H1 (cell line): Measurements from ENCODE around the gene COL25A1. TPM values are rescaled to one million over a fixed set of nuclear protein-coding genes. Genes with fewer than 3 reads are reported as not detected.

Experiments used
- CTCF ChIA-PET: fragments of 300-600 bp; sonication (Branson Sonifier 250); formaldehyde crosslinking; loops from one replicate; lab custom pipeline; 2021; ENCODE audit not compliant: partially characterized antibody; lab: Charles Lee
- POLR2A ChIA-PET: fragments of 300-600 bp; sonication (Branson Sonifier 250); formaldehyde crosslinking; loops from one replicate; lab custom pipeline; 2021; ENCODE audit warnings: inconsistent platforms; ENCODE audit not compliant: partially characterized antibody; lab: Charles Lee
- DNase-seq, 2 experiments: peaks; one replicate each; pipeline versions ENCODE4 v3.0.0 to v3.0.0-alpha.2; 2010 to 2022; ENCODE audit warnings: low spot score in 2 of 2, low read depth in 1 of 2, mixed read lengths in 1 of 2
- FAIRE-seq: peaks from 2 replicates; lab custom pipeline; 2011; peaks lifted over from hg19 to GRCh38; lab: Jason Lieb, UNC
- H2AFZ ChIP-seq: 2 replicates; pipeline ENCODE4 v1.8.1; 2012; ENCODE audit warnings: low read length, inconsistent platforms
- H2AK5ac ChIP-seq: 2 replicates; pipeline ENCODE4 v1.6.1; 2013; ENCODE audit warnings: low read depth, low read length
- H2BK120ac ChIP-seq: replicated peaks from 2 replicates; pipeline ENCODE3; 2013; ENCODE audit warnings: low read depth, low read length, inconsistent platforms
- H2BK12ac ChIP-seq: 2 replicates; pipeline ENCODE4 v1.6.1; 2013; ENCODE audit warnings: low read depth, low read length
- H2BK15ac ChIP-seq: 2 replicates; pipeline ENCODE4 v1.6.1; 2013; ENCODE audit warnings: low read length
- H2BK20ac ChIP-seq: 2 replicates; pipeline ENCODE4 v1.6.1; 2013; ENCODE audit warnings: low read length
- H2BK5ac ChIP-seq: 2 replicates; pipeline ENCODE4 v1.6.1; 2013; ENCODE audit warnings: low read depth, low read length
- H3K14ac ChIP-seq: 2 replicates; pipeline ENCODE4 v1.6.1; 2013; ENCODE audit warnings: inconsistent platforms; ENCODE audit not compliant: insufficient read length
- H3K18ac ChIP-seq: 2 replicates; pipeline ENCODE4 v1.6.1; 2013; ENCODE audit warnings: low read length; ENCODE audit errors: extremely low read depth
- H3K23ac ChIP-seq: 2 replicates; pipeline ENCODE4 v1.6.1; 2013; ENCODE audit warnings: inconsistent platforms; ENCODE audit not compliant: insufficient read length
- H3K23me2 ChIP-seq: 2 replicates; pipeline ENCODE4 v1.6.1; 2013; ENCODE audit warnings: low read depth, low read length
- H3K27ac ChIP-seq: 2 replicates; pipeline ENCODE4 v1.6.1; 2011; ENCODE audit warnings: low read depth, low read length, inconsistent platforms
- H3K27me3 ChIP-seq, 4 experiments: replicated peaks in 1 of 4; 1 replicate in 1 of 4; 2 replicates in 3 of 4; pipeline versions ENCODE4 v1.6.1 to v1.8.1; 2011 to 2013; ENCODE audit warnings: low read length in 3 of 4, mild to moderate bottlenecking in 3 of 4, inconsistent platforms in 2 of 4, mixed read lengths in 2 of 4, moderate library complexity in 1 of 4; ENCODE audit not compliant: control insufficient read depth in 3 of 4, insufficient read depth in 3 of 4; ENCODE audit errors: extremely low read depth in 1 of 4
- H3K36me3 ChIP-seq, 4 experiments: 2 replicates each; pipeline versions ENCODE4 v1.6.1 to v1.8.1; 2011 to 2013; ENCODE audit warnings: mild to moderate bottlenecking in 4 of 4, low read length in 3 of 4, moderate library complexity in 2 of 4, control low read depth in 1 of 4, inconsistent platforms in 1 of 4; ENCODE audit not compliant: insufficient read depth in 4 of 4, control insufficient read depth in 2 of 4
- H3K4ac ChIP-seq: replicated peaks from 2 replicates; pipeline ENCODE3; 2013; ENCODE audit warnings: low read length, low read depth, mixed read lengths, inconsistent platforms; ENCODE audit not compliant: insufficient read length
- H3K4me1 ChIP-seq, 4 experiments: replicated peaks in 1 of 4; 1 replicate in 1 of 4; 2 replicates in 3 of 4; pipeline versions ENCODE4 v1.6.1 to v1.8.1; 2011 to 2013; ENCODE audit warnings: low read length in 3 of 4, inconsistent platforms in 2 of 4, mixed read lengths in 1 of 4; ENCODE audit not compliant: insufficient read depth in 4 of 4, control insufficient read depth in 3 of 4
- H3K4me2 ChIP-seq, 2 experiments: 2 replicates each; pipeline versions ENCODE4 v1.6.1 to v1.8.1; 2011 to 2013; ENCODE audit warnings: low read depth in 2 of 2, low read length in 2 of 2, control low read depth in 1 of 2, inconsistent platforms in 1 of 2, mild to moderate bottlenecking in 1 of 2; ENCODE audit not compliant: insufficient read depth in 1 of 2
- H3K4me3 ChIP-seq, 4 experiments: fragments of 200-600, 300-600 bp in 1 of 4; sonication (generic), shearing (Covaris generic), sonication (Bioruptor Twin) in 1 of 4; 2 replicates each; pipeline versions ENCODE4 v1.5.1 to v1.8.1; 2011 to 2016; ENCODE audit warnings: low read length in 4 of 4, low read depth in 3 of 4, control low read depth in 2 of 4, inconsistent platforms in 2 of 4, mild to moderate bottlenecking in 2 of 4, mixed read lengths in 1 of 4, moderate library complexity in 1 of 4; ENCODE audit not compliant: insufficient read depth in 2 of 4; ENCODE audit errors: extremely low read depth in 1 of 4
- H3K56ac ChIP-seq: replicated peaks from 2 replicates; pipeline ENCODE3; 2013; ENCODE audit warnings: low read depth, mild to moderate bottlenecking, mixed read lengths, low read length, inconsistent platforms; ENCODE audit not compliant: insufficient read length
- H3K79me1 ChIP-seq: 2 replicates; pipeline ENCODE4 v1.6.1; 2013; ENCODE audit warnings: low read depth, low read length, control low read depth
- H3K79me2 ChIP-seq, 2 experiments: 2 replicates each; pipeline versions ENCODE4 v1.6.1 to v1.8.1; 2012 to 2013; ENCODE audit warnings: low read length in 2 of 2, mild to moderate bottlenecking in 2 of 2, inconsistent platforms in 1 of 2; ENCODE audit not compliant: insufficient read depth in 2 of 2, control insufficient read depth in 1 of 2
- H3K9ac ChIP-seq, 4 experiments: replicated peaks in 1 of 4; 1 replicate in 1 of 4; 2 replicates in 3 of 4; pipeline versions ENCODE4 v1.6.1 to v1.8.1; 2011 to 2013; ENCODE audit warnings: low read depth in 3 of 4, low read length in 3 of 4, control low read depth in 2 of 4, mild to moderate bottlenecking in 2 of 4, moderate library complexity in 2 of 4, inconsistent platforms in 1 of 4; ENCODE audit errors: extremely low read depth in 1 of 4
- H3K9me3 ChIP-seq, 2 experiments: 2 replicates each; pipeline versions ENCODE4 v1.6.1 to v1.8.1; 2012 to 2013; ENCODE audit warnings: mild to moderate bottlenecking in 2 of 2, moderate library complexity in 2 of 2, control low read depth in 1 of 2, inconsistent platforms in 1 of 2, low read depth in 1 of 2, low read length in 1 of 2, mixed read lengths in 1 of 2; ENCODE audit not compliant: insufficient read depth in 2 of 2
- H4K20me1 ChIP-seq, 2 experiments: replicated peaks in 1 of 2; 2 replicates each; pipeline versions ENCODE3 to v1.8.1; 2011 to 2013; ENCODE audit warnings: inconsistent platforms in 2 of 2, low read length in 2 of 2, mild to moderate bottlenecking in 1 of 2; ENCODE audit not compliant: insufficient read depth in 2 of 2, control insufficient read depth in 1 of 2
- H4K5ac ChIP-seq: 2 replicates; pipeline ENCODE4 v1.6.1; 2013; ENCODE audit warnings: low read length, low read depth, mixed read lengths, inconsistent platforms; ENCODE audit not compliant: insufficient read length
- H4K8ac ChIP-seq: 2 replicates; pipeline ENCODE4 v1.8.0; 2013; ENCODE audit warnings: mild to moderate bottlenecking, moderate library complexity, low read length, inconsistent platforms; ENCODE audit not compliant: insufficient read depth; ENCODE audit errors: extremely low read depth
- H4K91ac ChIP-seq: replicated peaks from 2 replicates; pipeline ENCODE3; 2013; ENCODE audit warnings: low read length, mixed read lengths, inconsistent platforms; ENCODE audit not compliant: insufficient read length
- USF2 ChIP-seq: IDR thresholded peaks from 2 replicates; pipeline ENCODE4 v1.6.1; 2011; ENCODE audit warnings: low read length, improper control_type of control experiment
- WGBS, 2 experiments: shearing (Covaris generic) in 1 of 2; methylation state at CpG; one replicate each; pipeline versions ENCODE4 v1.1.6 to v1.1.7; 2013 to 2015; ENCODE audit warnings: low lambda C conversion rate in 2 of 2, mixed read lengths in 2 of 2, inconsistent platforms in 1 of 2, low coverage in 1 of 2, missing lambda C conversion rate in 1 of 2; ENCODE audit not compliant: insufficient replicate concordance in 2 of 2, insufficient coverage in 1 of 2, insufficient read length in 1 of 2; ENCODE audit errors: extremely low coverage in 1 of 2, missing lambda C conversion rate in 1 of 2; 5-methylcytosine and 5-hydroxymethylcytosine counted together
- polyA plus RNA-seq, 7 experiments: library from polyadenylated mRNA; depleted of rRNA in 3 of 7; stranded (reverse) in 5 of 7; unstranded in 2 of 7; fragments of >200 nt in 5 of 7; fragments of 200-250 nt in 2 of 7; gene quantifications; 1 replicate in 5 of 7; 2 replicates in 1 of 7; 4 replicates in 1 of 7; pipeline versions ENCODE4 v1.2.1 to v1.2.3, GENCODE V29; 2011 to 2013; ENCODE audit warnings: missing spikeins in 2 of 7, mixed read lengths in 2 of 7
- total RNA-seq: library from RNA; stranded (reverse); fragmentation: NEBNext Ultra II Directional; extraction: Animal tissue kit (Norgen Biotek cat#: 25700); gene quantifications from 2 replicates; pipeline ENCODE4 v1.2.1, GENCODE V29; 2021
- TF ChIP-seq, protein P1 (sequence below): IDR thresholded peaks from 2 replicates; pipeline ENCODE4 v1.6.1; 2012; ENCODE audit warnings: inconsistent platforms

Gene COL25A1
- total and polyA plus RNA-seq, 2 of the 8 experiments (the other 6 are each of a cell fraction or from before 2014, with no cell fraction given), result 1.1 to 8.3 TPM

GRCh38 chr4:108793415-108793814 is 509.0 kb downstream of the COL25A1 start:
- Histone ChIP-seq H2AFZ (no peak overlapping the region), H3K23me2 (no peaks in the 10 kb centered on the region), H3K27me3 (no peaks in the 10 kb centered on the region), H3K23ac (no peak overlapping the region), H2BK120ac (no peak overlapping the region), H3K56ac (no peak overlapping the region), H3K79me2 (no peaks in the 10 kb centered on the region), H2BK12ac (no peak overlapping the region), H2BK20ac (no peak overlapping the region), H3K14ac (no peak overlapping the region), H4K5ac (no peak overlapping the region), H3K9me3 (no peaks in the 10 kb centered on the region), H3K18ac (no peak overlapping the region), H3K4me1 (no peaks in the 10 kb centered on the region), H3K4me2 (no peak overlapping the region), H4K20me1 (no peaks in the 10 kb centered on the region), H4K91ac (no peak overlapping the region), H3K79me1 (no peaks in the 10 kb centered on the region), H3K27ac (no peak overlapping the region), H4K8ac (no peak overlapping the region), H2BK15ac (no peak overlapping the region), H2BK5ac (no peak overlapping the region), H3K4ac (no peak overlapping the region), H2AK5ac (no peak overlapping the region), H3K36me3 (no peaks in the 10 kb centered on the region), H3K4me3 (no peak overlapping the region), H3K9ac (no peak overlapping the region)
- WGBS, 2 experiments, result 89% methylated on average over 1 of the region's 1 CpG; no CpG with 5 or more reads in 1 of the 2 experiments
- ChIA-PET CTCF (interaction anchor here (1.1 to 1.2 kb wide), 2 partner anchors 12 to 18 kb away, joined by 3 read pairs; no protein-coding TSS in a partner anchor), POLR2A (no interaction called here)
- TF ChIP-seq, protein P1, sequence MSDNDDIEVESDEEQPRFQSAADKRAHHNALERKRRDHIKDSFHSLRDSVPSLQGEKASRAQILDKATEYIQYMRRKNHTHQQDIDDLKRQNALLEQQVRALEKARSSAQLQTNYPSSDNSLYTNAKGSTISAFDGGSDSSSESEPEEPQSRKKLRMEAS, result no peak
- TF ChIP-seq USF2, result no peak
- DNase-seq (no peak), FAIRE-seq (no peak)
